ES-I3 (cell line): Measurements from ENCODE around the gene CREB1.

Source experiments
- H3K36me3 ChIP-seq: 2 replicates; pipeline ENCODE4 v1.6.1; 2013; ENCODE audit warnings: mild to moderate bottlenecking, low read length, control low read depth, moderate library complexity; ENCODE audit not compliant: insufficient read depth
- H3K4me1 ChIP-seq: 2 replicates; pipeline ENCODE4 v1.6.1; 2013; ENCODE audit warnings: mild to moderate bottlenecking, control low read depth, low read length; ENCODE audit not compliant: insufficient read depth
- H3K9ac ChIP-seq: 2 replicates; pipeline ENCODE4 v1.6.1; 2013; ENCODE audit warnings: low read depth, mild to moderate bottlenecking, low read length, moderate library complexity
- H3K9me3 ChIP-seq: 2 replicates; pipeline ENCODE4 v1.6.1; 2013; ENCODE audit warnings: mild to moderate bottlenecking, low read length, moderate library complexity; ENCODE audit not compliant: control insufficient read depth, insufficient read depth

CREB1 gene

GRCh38 chr2:207599636-207600035 is 69.9 kb downstream of the CREB1 start:
- H3K9ac ChIP-seq = no peak overlapping the region
- H3K36me3 ChIP-seq = peaks cover 8% of the 10 kb centered on the region; the same call in 1 of the 2 replicates
- H3K4me1 ChIP-seq = no peaks in the 10 kb centered on the region
- no peaks in the 10 kb centered on the region for H3K9me3 ChIP-seq

- H3K9ac ChIP-seq = no peak overlapping the region
- H3K36me3 ChIP-seq = peaks cover 7% of the 10 kb centered on the region; the same call in 1 of the 2 replicates
- no peaks in the 10 kb centered on the region for H3K9me3 ChIP-seq
- H3K4me1 ChIP-seq = no peaks in the 10 kb centered on the region
These were observed 70.5 kb downstream of the CREB1 start for GRCh38 chr2:207600231-207600630.

GRCh38 chr2:207601774-207602173 is 72.0 kb downstream of the CREB1 start:
- Histone ChIP-seq H3K36me3 (peaks cover 5% of the 10 kb centered on the region; the same call in 1 of the 2 replicates), H3K9ac (no peak overlapping the region), H3K4me1 (no peaks in the 10 kb centered on the region), H3K9me3 (no peaks in the 10 kb centered on the region)

GRCh38 chr2:207603486-207603885 is 73.7 kb downstream of the CREB1 start:
- no peaks in the 10 kb centered on the region for H3K4me1 ChIP-seq

GRCh38 chr2:207606399-207606798 is 76.6 kb downstream of the CREB1 start:
- no peaks in the 10 kb centered on the region for H3K4me1 ChIP-seq
- H3K36me3 ChIP-seq = no peaks in the 10 kb centered on the region
- no peak overlapping the region for H3K9ac ChIP-seq
- H3K9me3 ChIP-seq = no peaks in the 10 kb centered on the region

More at GRCh38 chr2:207603486-207603885, 73.7 kb downstream of the CREB1 start:
- Histone ChIP-seq H3K9me3 (no peaks in the 10 kb centered on the region), H3K9ac (no peak overlapping the region), H3K36me3 (no peaks in the 10 kb centered on the region)

- Histone ChIP-seq H3K9me3 (no peaks in the 10 kb centered on the region), H3K9ac (no peak overlapping the region), H3K36me3 (no peaks in the 10 kb centered on the region), H3K4me1 (no peaks in the 10 kb centered on the region)
These were observed 77.1 kb downstream of the CREB1 start for GRCh38 chr2:207606829-207607228.

- Histone ChIP-seq H3K9ac (no peak overlapping the region), H3K36me3 (peaks cover 14% of the 10 kb centered on the region), H3K9me3 (no peaks in the 10 kb centered on the region), H3K4me1 (no peaks in the 10 kb centered on the region; the same call in 1 of the 2 replicates)
These were observed 83.0 kb downstream of the CREB1 start for GRCh38 chr2:207612714-207613113.

GRCh38 chr2:207614824-207615223 is 85.1 kb downstream of the CREB1 start:
- no peak overlapping the region for H3K9ac ChIP-seq
- H3K9me3 ChIP-seq = no peaks in the 10 kb centered on the region
- H3K36me3 ChIP-seq = peaks cover 19% of the 10 kb centered on the region
- H3K4me1 ChIP-seq = no peaks in the 10 kb centered on the region; the same call in 1 of the 2 replicates

- Histone ChIP-seq H3K9ac (no peak overlapping the region), H3K4me1 (no peaks in the 10 kb centered on the region; the same call in 1 of the 2 replicates), H3K9me3 (no peaks in the 10 kb centered on the region), H3K36me3 (peaks cover 23% of the 10 kb centered on the region)
These were observed 86.4 kb downstream of the CREB1 start for GRCh38 chr2:207616185-207616584.

GRCh38 chr2:207617011-207617671 is 87.4 kb downstream of the CREB1 start:
- H3K36me3 ChIP-seq = peaks cover 28% of the 10 kb centered on the region
- H3K4me1 ChIP-seq = no peaks in the 10 kb centered on the region; the same call in 1 of the 2 replicates
- H3K9ac ChIP-seq = no peak overlapping the region
- no peaks in the 10 kb centered on the region for H3K9me3 ChIP-seq

GRCh38 chr2:207619764-207620203 is 90.0 kb downstream of the CREB1 start:
- Histone ChIP-seq H3K9ac (no peak overlapping the region), H3K4me1 (peaks cover 4% of the 10 kb centered on the region; the same call in 1 of the 2 replicates), H3K36me3 (peaks cover 21% of the 10 kb centered on the region), H3K9me3 (no peaks in the 10 kb centered on the region)

GRCh38 chr2:207621501-207622039 is 91.8 kb downstream of the CREB1 start:
- H3K9me3 ChIP-seq = no peaks in the 10 kb centered on the region
- peaks cover 18% of the 10 kb centered on the region for H3K36me3 ChIP-seq
- no peak overlapping the region for H3K9ac ChIP-seq
- H3K4me1 ChIP-seq = peaks cover 4% of the 10 kb centered on the region; the same call in 1 of the 2 replicates

GRCh38 chr2:207624185-207625013 is 94.6 kb downstream of the CREB1 start:
- Histone ChIP-seq H3K9me3 (no peaks in the 10 kb centered on the region), H3K9ac (peak overlapping the region; percentile 80), H3K4me1 (peaks cover 9% of the 10 kb centered on the region; the same call in 1 of the 2 replicates), H3K36me3 (peaks cover 10% of the 10 kb centered on the region)
